DND-41 (cell line): ENCODE data around the gene DHCR7.

Source experiments
- ATAC-seq: fragments of 200-7000 bp; cut with Tn5 transposase; 3 replicates; pipeline ENCODE4 v1.9.1; 2021; ENCODE audit warnings: low read depth; ENCODE audit not compliant: insufficient read depth
- DNase-seq: peaks from one replicate; pipeline ENCODE4 v3.0.0-alpha.2; 2020
- H2AFZ ChIP-seq: 2 replicates; pipeline ENCODE4 v1.6.0; 2012; ENCODE audit warnings: low read depth, low read length
- H3K27ac ChIP-seq: 2 replicates; pipeline ENCODE4 v1.5.1; 2012; ENCODE audit warnings: low read length, inconsistent platforms
- H3K27me3 ChIP-seq: fragments of 200-600 bp; sonication (generic); 2 replicates; pipeline ENCODE4 v1.6.0; 2012; ENCODE audit warnings: low read length, mild to moderate bottlenecking, inconsistent platforms; ENCODE audit not compliant: insufficient read depth, poor library complexity
- H3K36me3 ChIP-seq: 2 replicates; pipeline ENCODE4 v1.5.1; 2012; ENCODE audit warnings: low read length, inconsistent platforms; ENCODE audit not compliant: insufficient read depth
- H3K4me1 ChIP-seq: 2 replicates; pipeline ENCODE4 v1.5.1; 2012; ENCODE audit warnings: mild to moderate bottlenecking, low read length; ENCODE audit not compliant: insufficient read depth
- H3K4me2 ChIP-seq: 2 replicates; pipeline ENCODE4 v1.6.0; 2012; ENCODE audit warnings: mild to moderate bottlenecking, moderate library complexity, low read length, inconsistent platforms; ENCODE audit not compliant: insufficient read depth
- H3K4me3 ChIP-seq, 2 experiments: fragments of 200-600 bp in 1 of 2; shearing (Covaris generic) in 1 of 2; 2 replicates each; pipeline ENCODE4 v1.5.1; 2012 to 2016; ENCODE audit warnings: inconsistent platforms in 2 of 2, low read length in 2 of 2, mild to moderate bottlenecking in 2 of 2, low read depth in 1 of 2, moderate library complexity in 1 of 2
- H3K79me2 ChIP-seq: 2 replicates; pipeline ENCODE4 v1.6.0; 2012; ENCODE audit warnings: low read length, inconsistent platforms; ENCODE audit not compliant: insufficient read depth
- H3K9ac ChIP-seq: 2 replicates; pipeline ENCODE4 v1.6.0; 2012; ENCODE audit warnings: low read depth, mild to moderate bottlenecking, inconsistent platforms, low read length, moderate library complexity
- H3K9me3 ChIP-seq: 2 replicates; pipeline ENCODE4 v1.5.1; 2012; ENCODE audit warnings: low read length, moderate library complexity, mild to moderate bottlenecking, inconsistent platforms; ENCODE audit not compliant: insufficient read depth, severe bottlenecking
- H4K20me1 ChIP-seq: 2 replicates; pipeline ENCODE4 v1.6.0; 2012; ENCODE audit warnings: low read length; ENCODE audit not compliant: insufficient read depth
- EZH2 ChIP-seq: IDR thresholded peaks from 3 replicates; pipeline ENCODE4 v1.6.1; 2012; ENCODE audit warnings: borderline replicate concordance, low read depth, mild to moderate bottlenecking, moderate library complexity, low read length, inconsistent platforms; ENCODE audit not compliant: severe bottlenecking
- TF ChIP-seq, protein P1 (sequence below): IDR thresholded peaks from 2 replicates; pipeline ENCODE4 v1.5.1; 2012; ENCODE audit warnings: borderline replicate concordance, low read length, moderate library complexity, mild to moderate bottlenecking; ENCODE audit not compliant: poor library complexity, severe bottlenecking; ENCODE audit errors: extremely low read depth

Gene DHCR7

DNA sequence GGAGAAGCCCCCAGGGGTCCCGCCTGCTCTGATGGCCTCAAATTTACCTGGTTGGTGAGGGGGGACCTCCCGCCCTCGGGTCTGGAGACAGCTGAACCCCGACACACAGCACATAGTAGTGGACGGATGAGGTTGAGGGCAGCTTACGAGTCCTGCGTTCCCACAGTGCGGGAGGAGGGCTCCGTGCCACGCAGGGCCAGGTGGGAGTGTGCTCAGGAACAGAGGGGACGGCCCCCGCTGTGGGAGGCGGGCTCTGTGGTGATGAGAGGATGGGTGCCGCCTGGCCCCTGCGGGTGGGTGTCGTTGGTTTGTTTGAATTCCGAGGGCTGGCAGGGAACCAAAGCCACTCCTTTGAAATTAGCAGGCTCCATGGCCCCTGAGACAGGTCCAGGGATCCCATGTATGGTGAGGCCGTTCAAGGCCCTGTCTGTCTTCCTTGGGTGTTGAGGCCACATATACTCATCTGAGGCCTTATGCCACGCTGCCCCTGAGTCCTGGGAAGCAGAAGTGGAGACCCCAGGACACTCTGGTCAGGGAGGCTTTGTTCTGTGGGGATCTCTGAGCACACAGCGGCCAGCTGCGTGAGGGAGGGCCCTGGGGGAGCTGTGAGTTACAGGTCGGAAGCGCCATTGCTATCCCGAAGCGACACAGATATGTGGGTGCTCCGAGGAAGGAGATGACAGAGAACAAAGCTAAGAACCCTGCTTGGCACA is 26.7 kb upstream of the DHCR7 start:
- no peaks in the 10 kb centered on the region for H3K27me3 ChIP-seq
- H3K4me3 ChIP-seq = no peak overlapping the region
- 0 out of 2 replicates have a peak, but pooled peaks cover 10% of the 10 kb centered on the region for H4K20me1 ChIP-seq
- ATAC-seq (no peak), DNase-seq (no peak)
- no peak overlapping the region for H3K4me2 ChIP-seq
- TF ChIP-seq, protein P1, sequence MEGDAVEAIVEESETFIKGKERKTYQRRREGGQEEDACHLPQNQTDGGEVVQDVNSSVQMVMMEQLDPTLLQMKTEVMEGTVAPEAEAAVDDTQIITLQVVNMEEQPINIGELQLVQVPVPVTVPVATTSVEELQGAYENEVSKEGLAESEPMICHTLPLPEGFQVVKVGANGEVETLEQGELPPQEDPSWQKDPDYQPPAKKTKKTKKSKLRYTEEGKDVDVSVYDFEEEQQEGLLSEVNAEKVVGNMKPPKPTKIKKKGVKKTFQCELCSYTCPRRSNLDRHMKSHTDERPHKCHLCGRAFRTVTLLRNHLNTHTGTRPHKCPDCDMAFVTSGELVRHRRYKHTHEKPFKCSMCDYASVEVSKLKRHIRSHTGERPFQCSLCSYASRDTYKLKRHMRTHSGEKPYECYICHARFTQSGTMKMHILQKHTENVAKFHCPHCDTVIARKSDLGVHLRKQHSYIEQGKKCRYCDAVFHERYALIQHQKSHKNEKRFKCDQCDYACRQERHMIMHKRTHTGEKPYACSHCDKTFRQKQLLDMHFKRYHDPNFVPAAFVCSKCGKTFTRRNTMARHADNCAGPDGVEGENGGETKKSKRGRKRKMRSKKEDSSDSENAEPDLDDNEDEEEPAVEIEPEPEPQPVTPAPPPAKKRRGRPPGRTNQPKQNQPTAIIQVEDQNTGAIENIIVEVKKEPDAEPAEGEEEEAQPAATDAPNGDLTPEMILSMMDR = no peak
- no peak overlapping the region for H3K27ac ChIP-seq
- H2AFZ ChIP-seq = no peak overlapping the region
- no peak overlapping the region for H3K9ac ChIP-seq
- no peaks in the 10 kb centered on the region for H3K9me3 ChIP-seq
- H3K36me3 ChIP-seq = peaks cover 82% of the 10 kb centered on the region
- H3K4me1 ChIP-seq = no peaks in the 10 kb centered on the region
- H3K79me2 ChIP-seq = no peaks in the 10 kb centered on the region

DNA sequence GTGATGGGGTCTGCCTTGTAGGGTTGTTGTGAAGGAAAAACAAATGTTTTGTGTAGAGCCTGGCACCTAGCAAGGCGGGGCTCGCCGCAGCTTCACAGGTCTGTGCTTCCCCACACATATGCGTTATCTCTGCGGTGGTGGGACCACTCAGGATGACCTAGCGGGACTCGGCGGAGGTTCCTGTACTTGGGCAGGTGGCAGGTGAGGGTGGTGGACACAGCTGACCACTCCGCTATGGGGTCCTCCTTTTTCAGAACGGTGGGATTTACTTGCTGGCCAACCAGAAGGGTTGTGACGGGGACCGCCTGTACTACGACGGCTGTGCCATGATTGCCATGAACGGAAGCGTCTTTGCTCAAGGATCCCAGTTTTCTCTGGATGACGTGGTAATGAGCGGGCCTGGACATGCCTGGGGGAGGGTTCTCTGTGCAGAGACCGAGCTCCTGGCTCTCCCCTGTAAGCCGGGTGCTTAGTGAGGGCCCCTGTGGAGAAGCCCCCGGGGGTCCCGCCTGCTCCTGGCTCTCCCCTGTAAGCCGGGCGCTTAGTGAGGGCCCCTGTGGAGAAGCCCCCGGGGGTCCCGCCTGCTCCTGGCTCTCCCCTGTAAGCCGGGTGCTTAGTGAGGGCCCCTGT is 26.1 kb upstream of the DHCR7 start:
- ATAC-seq (no peak), DNase-seq (no peak)
- Histone ChIP-seq H3K9ac (no peak overlapping the region), H3K4me2 (no peak overlapping the region), H3K36me3 (peaks cover 75% of the 10 kb centered on the region), H3K4me3 (no peak overlapping the region), H3K4me1 (no peaks in the 10 kb centered on the region), H3K27ac (no peak overlapping the region), H3K27me3 (no peaks in the 10 kb centered on the region), H4K20me1 (0 out of 2 replicates have a peak, but pooled peaks cover 10% of the 10 kb centered on the region), H3K9me3 (no peaks in the 10 kb centered on the region), H3K79me2 (no peaks in the 10 kb centered on the region), H2AFZ (no peak overlapping the region)
- TF ChIP-seq EZH2 = no peak
- TF ChIP-seq, protein P1 = no peak

DNA sequence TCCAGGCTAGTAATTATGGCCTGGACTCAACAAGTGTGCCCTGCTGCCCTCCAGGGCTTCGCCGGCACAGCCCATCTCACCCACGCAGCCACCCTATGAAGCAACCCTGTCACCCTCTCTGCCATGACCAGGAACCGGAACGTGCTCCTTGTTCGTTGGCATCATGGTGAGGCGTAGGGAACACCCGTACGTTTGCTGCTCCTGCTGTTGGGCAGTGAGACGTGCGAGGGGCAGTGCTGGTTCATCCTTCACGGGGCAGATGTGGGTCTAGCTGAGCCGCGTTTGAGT is 25.5 kb upstream of the DHCR7 start:
- Histone ChIP-seq H3K27ac (no peak overlapping the region), H3K4me3 (no peak overlapping the region), H3K9me3 (no peaks in the 10 kb centered on the region)

More for the DNA sequence above, 25.5 kb upstream of the DHCR7 start:
- H3K36me3 ChIP-seq = peaks cover 71% of the 10 kb centered on the region
- H3K79me2 ChIP-seq = no peaks in the 10 kb centered on the region
- DNase-seq = no peak
- H3K9ac ChIP-seq = no peak overlapping the region
- H3K4me1 ChIP-seq = no peaks in the 10 kb centered on the region
- TF ChIP-seq EZH2 = no peak
- TF ChIP-seq, protein P1 = no peak
- H3K4me2 ChIP-seq = no peak overlapping the region
- ATAC-seq = no peak
- H2AFZ ChIP-seq = no peak overlapping the region
- H4K20me1 ChIP-seq = 0 out of 2 replicates have a peak, but pooled peaks cover 10% of the 10 kb centered on the region
- H3K27me3 ChIP-seq = no peaks in the 10 kb centered on the region
